Left ventricle myocardium inferior (tissue), 1 donor: ENCODE results near the gene RGS8. TPM values are rescaled to one million over a fixed set of nuclear protein-coding genes. Genes with fewer than 3 reads are reported as not detected.

Experiments
- DNase-seq: peaks from one replicate; pipeline ENCODE4 v3.0.0-alpha.2; 2020
- H3K27ac ChIP-seq: fragments of 200-600 bp; replicated peaks from 2 replicates; pipeline ENCODE4 v1.8.0; 2021
- H3K27me3 ChIP-seq: fragments of 200-600 bp; 2 replicates; pipeline ENCODE4 v1.8.0; 2021; ENCODE audit warnings: low read depth
- H3K36me3 ChIP-seq: fragments of 200-600 bp; 2 replicates; pipeline ENCODE4 v1.8.0; 2021
- H3K4me1 ChIP-seq: fragments of 200-600 bp; 2 replicates; pipeline ENCODE4 v1.8.0; 2021
- H3K4me3 ChIP-seq: fragments of 200-600 bp; 2 replicates; pipeline ENCODE4 v1.8.0; 2021; ENCODE audit warnings: mild to moderate bottlenecking, moderate library complexity
- H3K9me3 ChIP-seq: fragments of 200-600 bp; replicated peaks from 2 replicates; pipeline ENCODE4 v1.8.0; 2021
- intact Hi-C: fragments of 100-400 bp; cut with micrococcal nuclease; formaldehyde crosslinking; loops from one replicate; pipeline ENCODE4 v1.11.0; 2022
- total RNA-seq: library from RNA; stranded (reverse); fragmentation: NEBNext Ultra II Directional; extraction: Animal tissue kit (Norgen Biotek cat#: 25700); gene quantifications from one replicate; pipeline ENCODE4 v1.2.1, GENCODE V29; 2021
- TF ChIP-seq, protein P1 (sequence below): fragments of 200-600 bp; IDR thresholded peaks from 2 replicates; pipeline ENCODE4 v1.8.0; 2021; ENCODE audit warnings: antibody characterized with exemption, mild to moderate bottlenecking, borderline replicate concordance
- donor health status: DM: no; HTN: yes; CAD: no; lungs with severe emphysema.

RGS8 gene
- total RNA-seq, 1 donor from 2014 or later: 0.05 TPM

DNA sequence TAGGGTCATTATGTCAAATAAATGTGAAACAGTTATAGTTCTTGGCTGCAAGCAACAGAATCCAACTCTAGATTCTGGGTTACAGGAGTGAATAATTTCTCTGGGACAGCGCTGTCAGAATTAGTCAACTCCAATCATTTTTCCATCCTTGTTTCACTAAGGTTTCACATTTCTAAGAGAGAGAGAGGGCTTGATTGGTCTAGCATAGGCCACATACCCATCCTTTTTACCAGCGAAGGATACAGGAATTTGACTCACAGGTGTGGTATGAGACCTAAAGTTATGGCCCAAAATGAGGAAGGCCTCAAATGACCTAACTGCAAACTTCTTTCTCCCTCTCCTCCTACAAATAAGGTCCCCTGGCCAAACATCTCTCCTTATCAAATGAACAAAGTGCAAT is 25.5 kb upstream of the RGS8 start:
- no peak overlapping the region for H3K27ac ChIP-seq
- TF ChIP-seq, protein P1, sequence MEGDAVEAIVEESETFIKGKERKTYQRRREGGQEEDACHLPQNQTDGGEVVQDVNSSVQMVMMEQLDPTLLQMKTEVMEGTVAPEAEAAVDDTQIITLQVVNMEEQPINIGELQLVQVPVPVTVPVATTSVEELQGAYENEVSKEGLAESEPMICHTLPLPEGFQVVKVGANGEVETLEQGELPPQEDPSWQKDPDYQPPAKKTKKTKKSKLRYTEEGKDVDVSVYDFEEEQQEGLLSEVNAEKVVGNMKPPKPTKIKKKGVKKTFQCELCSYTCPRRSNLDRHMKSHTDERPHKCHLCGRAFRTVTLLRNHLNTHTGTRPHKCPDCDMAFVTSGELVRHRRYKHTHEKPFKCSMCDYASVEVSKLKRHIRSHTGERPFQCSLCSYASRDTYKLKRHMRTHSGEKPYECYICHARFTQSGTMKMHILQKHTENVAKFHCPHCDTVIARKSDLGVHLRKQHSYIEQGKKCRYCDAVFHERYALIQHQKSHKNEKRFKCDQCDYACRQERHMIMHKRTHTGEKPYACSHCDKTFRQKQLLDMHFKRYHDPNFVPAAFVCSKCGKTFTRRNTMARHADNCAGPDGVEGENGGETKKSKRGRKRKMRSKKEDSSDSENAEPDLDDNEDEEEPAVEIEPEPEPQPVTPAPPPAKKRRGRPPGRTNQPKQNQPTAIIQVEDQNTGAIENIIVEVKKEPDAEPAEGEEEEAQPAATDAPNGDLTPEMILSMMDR: no peak
- intact Hi-C loops: no loop called here
- H3K4me3 ChIP-seq: no peak overlapping the region
- no peaks in the 10 kb centered on the region for H3K27me3 ChIP-seq
- no peak for DNase-seq
- no peaks in the 10 kb centered on the region for H3K36me3 ChIP-seq
- peaks cover 6% of the 10 kb centered on the region for H3K4me1 ChIP-seq
- no peaks in the 10 kb centered on the region for H3K9me3 ChIP-seq

DNA sequence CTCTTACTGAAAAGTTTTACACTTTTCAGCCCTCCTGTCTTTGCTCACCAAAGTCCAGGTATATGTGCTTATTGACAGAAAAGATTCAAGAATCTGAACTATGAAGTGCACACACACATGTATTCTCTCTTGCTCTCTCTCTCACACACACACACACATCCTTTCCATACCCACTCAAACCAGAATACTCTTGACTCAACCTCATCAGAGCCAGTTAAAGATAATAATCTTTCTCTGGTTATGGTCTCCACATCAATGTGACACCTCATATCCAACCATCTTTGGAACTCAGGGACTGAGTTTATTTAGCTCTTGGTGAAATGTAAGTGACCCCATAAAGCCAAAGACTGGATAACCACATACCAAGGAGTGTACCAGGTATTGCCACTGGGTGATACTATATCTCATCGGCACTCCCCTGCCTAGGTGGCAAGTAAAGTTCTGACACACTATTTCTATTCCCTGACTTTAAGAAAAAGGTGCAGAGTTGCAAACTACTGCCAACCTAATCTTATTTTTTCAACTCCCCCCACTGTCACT is 24.9 kb upstream of the RGS8 start:
- Histone ChIP-seq H3K36me3 (no peaks in the 10 kb centered on the region), H3K4me3 (no peak overlapping the region), H3K9me3 (no peaks in the 10 kb centered on the region), H3K4me1 (peaks cover 6% of the 10 kb centered on the region), H3K27ac (no peak overlapping the region), H3K27me3 (no peaks in the 10 kb centered on the region)
- DNase-seq: no peak
- intact Hi-C loops: no loop called here
- TF ChIP-seq, protein P1: no peak

DNA sequence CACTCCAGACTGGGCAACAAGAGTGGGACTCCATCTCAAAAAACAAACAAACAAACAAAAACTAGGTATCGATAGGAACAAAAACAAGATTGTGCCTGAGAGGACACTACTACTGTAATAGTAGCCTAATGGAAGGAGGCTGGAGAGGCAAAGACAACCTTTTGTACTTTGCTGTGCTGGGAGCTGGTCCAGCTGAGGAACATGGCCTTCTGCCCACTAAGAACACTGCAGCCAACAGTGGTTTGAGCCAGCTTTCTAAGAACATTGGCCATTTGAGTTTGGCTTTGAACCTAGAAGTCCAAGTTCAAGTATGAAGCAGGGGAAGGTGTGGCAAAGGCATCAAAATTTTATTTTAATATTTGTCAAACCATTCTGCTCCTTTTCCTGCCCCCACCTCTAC is 22.7 kb upstream of the RGS8 start:
- Histone ChIP-seq H3K9me3 (no peaks in the 10 kb centered on the region), H3K27me3 (no peaks in the 10 kb centered on the region), H3K36me3 (no peaks in the 10 kb centered on the region), H3K27ac (no peak overlapping the region), H3K4me1 (peaks cover 6% of the 10 kb centered on the region), H3K4me3 (no peak overlapping the region)
- intact Hi-C loops: no loop called here
- peak; percentile 51 for DNase-seq
- TF ChIP-seq, protein P1: no peak

DNA sequence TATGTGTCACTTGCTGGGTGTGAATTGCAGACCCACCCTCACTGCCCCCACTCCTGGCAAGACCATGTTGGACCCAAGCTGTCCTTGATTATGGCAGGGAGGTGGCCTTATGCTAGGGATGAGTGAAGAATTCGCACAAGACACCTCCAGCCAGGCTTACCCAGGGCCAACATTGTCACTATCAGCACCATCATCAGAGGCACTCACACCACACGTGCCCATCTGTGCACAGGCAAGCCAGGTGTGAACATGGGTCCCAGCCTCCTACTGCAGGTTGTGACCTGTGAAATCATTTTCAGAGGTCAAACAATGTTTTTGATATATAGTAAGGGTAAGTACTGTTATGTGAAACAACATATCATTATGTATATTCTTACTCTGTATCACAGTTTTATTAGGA is 20.3 kb upstream of the RGS8 start:
- no peak overlapping the region for H3K27ac ChIP-seq
- no peaks in the 10 kb centered on the region for H3K36me3 ChIP-seq
- H3K9me3 ChIP-seq: no peaks in the 10 kb centered on the region
- peaks cover 14% of the 10 kb centered on the region for H3K4me1 ChIP-seq
- no peak overlapping the region for H3K4me3 ChIP-seq
- TF ChIP-seq, protein P1: no peak
- intact Hi-C loops: no loop called here
- no peak for DNase-seq
- H3K27me3 ChIP-seq: no peaks in the 10 kb centered on the region

DNA sequence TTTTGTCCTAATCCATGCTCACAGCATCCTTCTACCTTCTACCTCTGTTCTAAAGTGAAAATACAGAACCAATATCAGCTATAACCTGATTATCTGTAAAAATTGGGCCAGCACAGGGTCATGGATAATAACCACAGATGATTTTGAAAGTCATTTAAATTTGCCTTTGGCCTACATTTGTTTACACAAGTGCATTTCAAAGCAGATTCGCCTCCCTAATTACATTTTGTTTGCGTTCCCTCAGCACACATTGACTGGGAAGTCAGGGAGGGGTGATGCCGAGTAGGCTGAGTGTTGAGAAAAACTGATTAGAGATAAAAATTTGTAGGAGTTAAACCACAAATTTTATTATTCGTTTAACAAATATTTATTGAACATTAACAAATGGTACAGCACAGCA is 19.2 kb upstream of the RGS8 start:
- peaks cover 25% of the 10 kb centered on the region for H3K4me1 ChIP-seq
- H3K36me3 ChIP-seq: no peaks in the 10 kb centered on the region
- H3K9me3 ChIP-seq: no peaks in the 10 kb centered on the region
- TF ChIP-seq, protein P1: no peak
- intact Hi-C loops: no loop called here
- no peak overlapping the region for H3K4me3 ChIP-seq
- no peak for DNase-seq
- no peak overlapping the region for H3K27ac ChIP-seq
- no peaks in the 10 kb centered on the region for H3K27me3 ChIP-seq
